ENCODE data around the gene EPHA5. TPM values are rescaled to one million over a fixed set of nuclear protein-coding genes. Genes with fewer than 3 reads are reported as not detected.
A peak's percentile ranks its signal among the peaks of the same experiment; 100 is the strongest.

The EPHA5 gene
- total RNA-seq, 1 experiment from 2014 or later = 0.28 TPM

DNA sequence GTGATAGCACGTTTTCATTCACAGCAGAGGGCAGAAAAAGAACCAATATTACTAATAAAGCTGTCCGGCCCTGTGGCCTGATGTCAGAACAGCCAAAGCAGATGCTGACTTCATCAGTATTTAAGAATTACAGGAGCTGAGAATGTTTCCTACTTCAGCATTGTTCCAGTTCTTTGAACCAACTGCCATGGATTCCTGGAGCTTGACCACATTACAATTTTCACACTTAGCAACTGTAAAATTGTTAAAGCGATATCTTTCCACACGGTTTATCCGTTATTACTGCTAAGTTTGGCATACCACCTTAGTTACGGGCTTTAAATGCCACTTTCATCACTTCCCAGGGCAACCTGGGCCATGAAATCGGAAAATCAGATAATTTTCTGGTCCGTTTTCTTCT is 118.2 kb downstream of the EPHA5 start:
- no peaks in the 10 kb centered on the region for H3K27me3 Mint-ChIP-seq (ENCODE audit: insufficient read depth, unreplicated experiment)
- H3K4me3 Mint-ChIP-seq (ENCODE audit: unreplicated experiment) = no peak overlapping the region
- H3K27ac Mint-ChIP-seq (ENCODE audit: low read depth, unreplicated experiment) = no peak overlapping the region
- ChIA-PET CTCF (interaction anchor here (0.5 to 0.6 kb wide), 2 partner anchors 13 to 1547 kb away, joined by 3 read pairs; no protein-coding TSS in a partner anchor), POLR2A (no interaction called here)
- TF ChIP-seq, protein P1, sequence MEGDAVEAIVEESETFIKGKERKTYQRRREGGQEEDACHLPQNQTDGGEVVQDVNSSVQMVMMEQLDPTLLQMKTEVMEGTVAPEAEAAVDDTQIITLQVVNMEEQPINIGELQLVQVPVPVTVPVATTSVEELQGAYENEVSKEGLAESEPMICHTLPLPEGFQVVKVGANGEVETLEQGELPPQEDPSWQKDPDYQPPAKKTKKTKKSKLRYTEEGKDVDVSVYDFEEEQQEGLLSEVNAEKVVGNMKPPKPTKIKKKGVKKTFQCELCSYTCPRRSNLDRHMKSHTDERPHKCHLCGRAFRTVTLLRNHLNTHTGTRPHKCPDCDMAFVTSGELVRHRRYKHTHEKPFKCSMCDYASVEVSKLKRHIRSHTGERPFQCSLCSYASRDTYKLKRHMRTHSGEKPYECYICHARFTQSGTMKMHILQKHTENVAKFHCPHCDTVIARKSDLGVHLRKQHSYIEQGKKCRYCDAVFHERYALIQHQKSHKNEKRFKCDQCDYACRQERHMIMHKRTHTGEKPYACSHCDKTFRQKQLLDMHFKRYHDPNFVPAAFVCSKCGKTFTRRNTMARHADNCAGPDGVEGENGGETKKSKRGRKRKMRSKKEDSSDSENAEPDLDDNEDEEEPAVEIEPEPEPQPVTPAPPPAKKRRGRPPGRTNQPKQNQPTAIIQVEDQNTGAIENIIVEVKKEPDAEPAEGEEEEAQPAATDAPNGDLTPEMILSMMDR (IDR thresholded peaks at IDR 0.05; ENCODE audit: unreplicated experiment) = no peak
- no peaks in the 10 kb centered on the region for H3K4me1 Mint-ChIP-seq (ENCODE audit: insufficient read depth, unreplicated experiment)
- H3K9me3 Mint-ChIP-seq (ENCODE audit: unreplicated experiment) = no peaks in the 10 kb centered on the region
- intact Hi-C loops (cut with micrococcal nuclease) = no loop called here
- DNase-seq (ENCODE audit: unreplicated experiment) = no peak
- BruUV-seq (replicated peaks) = no TSS peak
- H3K36me3 Mint-ChIP-seq (ENCODE audit: insufficient read depth, unreplicated experiment) = no peaks in the 10 kb centered on the region

DNA sequence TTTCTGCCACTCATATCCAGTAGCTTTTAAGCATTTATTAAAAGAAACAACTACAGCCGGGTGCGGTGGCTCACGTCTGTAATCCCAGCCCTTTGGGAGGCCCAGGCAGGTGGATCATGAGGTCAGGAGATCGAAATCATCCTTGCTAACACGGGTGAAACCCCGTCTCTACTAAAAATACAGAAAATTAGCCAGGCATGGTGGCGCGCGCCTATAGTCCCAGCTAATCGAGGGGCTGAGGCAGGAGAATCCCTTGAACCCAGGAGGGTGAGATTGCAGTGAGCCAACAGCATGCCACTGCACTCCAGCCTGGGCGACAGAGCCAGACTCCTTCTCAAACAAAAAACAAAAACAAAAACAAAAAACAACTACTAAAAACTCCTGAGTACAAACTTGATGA is 119.8 kb downstream of the EPHA5 start:
- CTCF ChIA-PET = interaction anchor here (0.5 kb wide), 1 partner anchor 157 kb away, joined by 3 read pairs; no protein-coding TSS in a partner anchor
- H3K27me3 Mint-ChIP-seq (ENCODE audit: insufficient read depth, unreplicated experiment) = no peaks in the 10 kb centered on the region
- no peaks in the 10 kb centered on the region for H3K9me3 Mint-ChIP-seq (ENCODE audit: unreplicated experiment)
- POLR2A ChIA-PET = no interaction called here
- intact Hi-C loops (cut with micrococcal nuclease) = no loop called here
- no peak for DNase-seq (ENCODE audit: unreplicated experiment)
- H3K4me3 Mint-ChIP-seq (ENCODE audit: unreplicated experiment) = no peak overlapping the region
- no peaks in the 10 kb centered on the region for H3K36me3 Mint-ChIP-seq (ENCODE audit: insufficient read depth, unreplicated experiment)
- TF ChIP-seq, protein P1 (IDR thresholded peaks at IDR 0.05; ENCODE audit: unreplicated experiment) = no peak
- H3K4me1 Mint-ChIP-seq (ENCODE audit: insufficient read depth, unreplicated experiment) = no peaks in the 10 kb centered on the region
- BruUV-seq (replicated peaks) = no TSS peak
- no peak overlapping the region for H3K27ac Mint-ChIP-seq (ENCODE audit: low read depth, unreplicated experiment)

- no TSS peak for BruUV-seq (replicated peaks)
- no peak for DNase-seq (ENCODE audit: unreplicated experiment)
- Mint-ChIP-seq H3K4me1 (ENCODE audit: insufficient read depth, unreplicated experiment) (no peaks in the 10 kb centered on the region), H3K27ac (ENCODE audit: low read depth, unreplicated experiment) (no peak overlapping the region), H3K9me3 (ENCODE audit: unreplicated experiment) (peaks cover 4% of the 10 kb centered on the region), H3K27me3 (ENCODE audit: insufficient read depth, unreplicated experiment) (no peaks in the 10 kb centered on the region), H3K36me3 (ENCODE audit: insufficient read depth, unreplicated experiment) (no peaks in the 10 kb centered on the region), H3K4me3 (ENCODE audit: unreplicated experiment) (no peak overlapping the region)
- POLR2A ChIA-PET = no interaction called here
- TF ChIP-seq, protein P1 (IDR thresholded peaks at IDR 0.05; ENCODE audit: unreplicated experiment) = no peak
- intact Hi-C loops (cut with micrococcal nuclease) = no loop called here
- CTCF ChIA-PET = no interaction called here
Measured at GRCh38 chr4:65546882-65547416, 123.3 kb downstream of the EPHA5 start.

GRCh38 chr4:65538571-65538970 is 131.7 kb downstream of the EPHA5 start:
- H3K4me1 Mint-ChIP-seq (ENCODE audit: insufficient read depth, unreplicated experiment) = no peaks in the 10 kb centered on the region
- H3K9me3 Mint-ChIP-seq (ENCODE audit: unreplicated experiment) = peaks cover 15% of the 10 kb centered on the region
- H3K36me3 Mint-ChIP-seq (ENCODE audit: insufficient read depth, unreplicated experiment) = no peaks in the 10 kb centered on the region
- peak; percentile 9 for DNase-seq (ENCODE audit: unreplicated experiment)
- TF ChIP-seq, protein P1 (IDR thresholded peaks at IDR 0.05; ENCODE audit: unreplicated experiment) = no peak
- ChIA-PET POLR2A (no interaction called here), CTCF (interaction anchor here (0.7 kb wide), 2 partner anchors 13 to 468 kb away, joined by 3 to 5 read pairs; no protein-coding TSS in a partner anchor)
- H3K27me3 Mint-ChIP-seq (ENCODE audit: insufficient read depth, unreplicated experiment) = no peaks in the 10 kb centered on the region
- intact Hi-C loops (cut with micrococcal nuclease) = no loop called here
- BruUV-seq (replicated peaks) = no TSS peak
- no peak overlapping the region for H3K4me3 Mint-ChIP-seq (ENCODE audit: unreplicated experiment)
- H3K27ac Mint-ChIP-seq (ENCODE audit: low read depth, unreplicated experiment) = peak overlapping the region; percentile 18
